ENCODE measurements around the gene SNX20.

Gene SNX20

DNA sequence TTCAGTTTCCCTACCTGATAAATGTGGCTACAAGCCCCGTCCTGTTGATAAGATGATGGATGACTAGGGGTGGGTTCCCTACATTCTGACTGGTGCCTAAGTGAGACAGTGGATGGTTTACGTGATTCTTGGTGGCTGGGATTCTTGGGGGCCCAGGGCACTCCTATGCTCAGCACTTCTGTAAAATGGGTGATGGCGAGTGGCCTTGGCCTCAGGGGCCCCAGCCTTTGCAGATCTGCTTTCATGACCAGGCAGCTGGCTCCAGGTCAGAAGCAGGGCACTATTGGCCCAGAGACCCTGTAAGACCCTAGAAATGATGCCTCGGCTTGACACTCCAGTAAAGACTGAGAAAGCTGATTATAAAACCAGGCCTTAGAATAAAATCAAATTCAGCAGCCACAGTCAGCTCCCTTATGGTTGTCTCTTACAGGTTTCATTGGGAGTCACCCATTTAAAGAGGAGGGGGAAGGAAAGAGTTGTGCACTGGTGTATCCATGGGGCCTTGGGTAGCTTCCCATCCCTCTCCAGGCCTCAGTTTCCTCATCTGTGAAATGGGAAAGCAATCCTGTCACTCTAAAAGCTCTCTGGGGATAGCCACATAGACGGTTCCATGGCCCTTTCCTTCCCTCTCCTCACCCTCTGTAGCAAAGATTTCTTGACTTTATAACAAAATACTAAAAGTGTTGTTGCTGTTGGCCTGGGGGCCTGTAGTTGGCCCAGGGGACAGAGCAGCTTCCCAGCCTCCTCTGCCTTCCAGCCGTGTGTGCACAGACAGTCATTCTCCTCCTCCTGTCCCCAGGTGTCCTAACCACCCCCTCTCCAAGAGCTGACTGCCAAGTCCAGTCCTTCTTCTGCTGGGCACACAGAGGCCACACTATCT is 1.2 kb downstream of the SNX20 start:
- no peak for DNase-seq

DNA sequence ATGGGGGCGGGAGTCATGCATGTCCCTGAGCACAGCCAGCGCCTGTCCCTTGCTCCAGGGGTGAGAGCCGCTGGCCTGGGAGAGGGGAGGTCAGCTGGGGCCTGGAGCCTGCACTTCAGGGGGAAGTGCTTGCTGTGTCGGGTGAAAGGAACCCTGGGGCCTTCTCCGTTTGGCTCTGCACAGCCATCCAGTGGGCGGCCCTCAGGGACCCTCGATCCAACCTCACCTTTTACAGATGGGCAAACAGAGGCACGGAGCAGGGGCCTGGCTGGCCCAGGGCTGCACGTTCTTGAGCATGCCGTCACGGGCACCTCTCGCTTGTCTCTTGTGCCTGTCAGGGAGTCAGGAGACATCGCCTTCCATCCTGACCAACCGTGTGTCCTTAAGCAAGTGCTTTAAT is 1.8 kb downstream of the SNX20 start:
- no peak for DNase-seq

GRCh38 chr16:50678531-50678930 is 2.6 kb downstream of the SNX20 start:
- DNase-seq: no peak

DNA sequence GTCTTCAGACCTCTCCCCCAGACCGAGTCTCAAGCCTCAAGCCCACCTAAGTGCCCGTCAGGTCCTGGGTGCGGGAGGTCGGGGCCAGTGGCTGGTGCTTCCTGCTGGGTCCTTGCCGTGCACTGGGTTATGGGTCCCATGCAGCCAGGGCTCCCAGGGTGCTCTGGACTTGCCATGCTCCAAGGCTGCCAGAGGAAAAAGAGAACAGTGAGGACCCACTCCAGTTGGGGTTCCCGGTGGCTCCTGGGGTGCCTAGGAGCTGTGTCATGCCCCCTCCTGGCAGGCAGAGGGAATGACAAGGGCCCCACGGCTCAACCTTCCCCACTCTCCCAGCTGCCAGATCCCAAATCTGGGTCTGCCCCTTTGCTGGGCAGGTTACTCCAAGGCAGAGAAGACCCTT is 3.8 kb downstream of the SNX20 start:
- DNase-seq: no peak

- no peak for DNase-seq
Observed at GRCh38 chr16:50676684-50677225, 4.4 kb downstream of the SNX20 start.

DNA sequence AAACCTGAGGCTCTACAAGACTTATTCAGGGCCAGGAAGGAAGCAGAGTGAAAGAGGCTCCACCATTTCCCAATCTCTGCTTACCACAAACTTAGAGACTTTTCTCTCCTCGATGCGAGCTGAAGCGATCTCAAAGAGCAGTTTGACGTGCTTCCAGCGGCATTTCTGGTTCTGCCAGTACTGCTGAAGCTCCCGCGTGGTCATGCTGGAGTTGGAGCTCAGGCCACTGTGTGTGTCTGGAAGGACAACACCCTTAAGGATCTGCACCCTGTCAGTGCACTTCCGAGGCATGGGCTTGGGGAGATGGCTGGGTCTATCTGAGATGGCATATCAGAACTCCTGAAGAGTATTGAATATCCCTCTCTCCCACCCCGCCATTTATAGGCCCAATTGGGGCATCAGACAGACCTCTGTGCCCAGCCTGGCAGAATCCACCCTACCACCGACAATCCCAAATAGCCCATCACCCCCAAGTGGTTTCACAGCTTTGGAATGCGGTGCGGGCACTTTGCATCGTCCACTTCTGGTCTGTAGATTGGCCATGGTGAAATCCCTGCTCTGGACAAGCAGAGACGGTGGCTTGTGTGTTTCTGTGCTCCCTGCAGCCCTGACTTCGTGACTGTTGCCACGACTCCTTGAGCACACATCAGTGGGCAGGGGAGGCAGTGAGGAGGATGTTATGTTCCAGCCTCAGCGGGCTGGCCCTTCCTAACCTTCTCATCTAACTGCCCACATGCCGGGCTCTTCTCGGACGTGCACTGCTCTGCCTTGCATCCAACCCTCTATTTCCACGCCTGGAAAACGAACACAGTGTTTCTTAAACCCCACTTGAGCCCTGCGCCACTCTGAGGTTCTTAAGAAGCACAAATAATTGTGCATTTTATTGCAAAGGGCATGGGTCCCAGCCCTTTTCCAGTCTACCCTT is 5.2 kb downstream of the SNX20 start:
- no peak for DNase-seq

- no peak for DNase-seq
Observed at GRCh38 chr16:50674831-50675230, 6.3 kb downstream of the SNX20 start.

GRCh38 chr16:50673496-50674275 is 7.4 kb downstream of the SNX20 start:
- DNase-seq: no peak

DNA sequence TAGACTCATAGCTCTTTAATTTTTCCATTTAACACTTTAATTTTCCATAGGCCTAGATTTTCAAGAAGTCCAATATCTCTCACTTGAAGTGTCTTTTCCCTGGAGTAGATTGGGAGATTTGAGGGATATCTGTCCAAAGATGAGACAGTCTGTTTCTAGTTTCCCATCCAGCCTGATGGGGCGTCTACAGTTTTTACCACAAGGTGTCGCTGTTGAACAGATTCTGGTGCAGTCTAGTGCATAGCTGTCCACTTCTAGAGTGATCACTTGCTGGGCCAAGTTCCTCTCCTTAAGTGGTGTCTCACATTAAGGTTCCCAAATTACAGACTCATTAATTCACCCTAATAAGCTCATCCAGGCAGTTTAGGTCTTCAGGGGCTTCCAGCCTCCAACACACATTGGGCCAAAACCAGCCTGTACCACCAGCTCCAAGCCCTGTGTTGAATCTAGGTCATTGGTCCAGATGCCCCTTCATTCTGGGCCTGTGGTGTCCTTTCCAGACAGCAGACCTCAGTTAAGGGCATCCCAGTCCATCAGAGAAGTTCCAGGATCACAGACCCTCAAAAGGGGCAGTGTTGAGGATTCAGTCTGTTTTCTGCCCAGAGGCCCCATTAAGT is 9.4 kb downstream of the SNX20 start:
- peak; percentile 53 to 74 for DNase-seq

GRCh38 chr16:50670476-50670875 is 10.6 kb downstream of the SNX20 start:
- no peak for DNase-seq

DNA sequence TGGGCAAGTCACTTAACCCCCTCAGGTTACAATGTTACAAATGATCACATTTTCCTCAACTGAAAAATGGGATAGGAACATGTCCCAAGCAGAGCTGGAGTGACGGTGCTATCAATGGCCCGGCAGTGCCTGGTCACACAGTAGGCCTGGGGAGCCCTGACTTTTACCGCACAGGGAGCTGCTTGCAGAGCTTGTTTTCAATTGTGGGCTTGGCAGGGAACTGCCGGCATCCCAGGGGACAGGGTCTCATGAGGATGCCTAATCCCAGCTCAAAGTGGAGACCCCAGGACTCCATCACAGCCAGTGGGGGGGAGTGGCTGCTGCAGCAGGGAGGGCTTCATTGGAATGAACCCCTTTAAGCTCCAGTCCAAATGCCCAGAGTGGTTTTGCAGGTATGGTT is 11.4 kb downstream of the SNX20 start:
- DNase-seq: no peak

DNA sequence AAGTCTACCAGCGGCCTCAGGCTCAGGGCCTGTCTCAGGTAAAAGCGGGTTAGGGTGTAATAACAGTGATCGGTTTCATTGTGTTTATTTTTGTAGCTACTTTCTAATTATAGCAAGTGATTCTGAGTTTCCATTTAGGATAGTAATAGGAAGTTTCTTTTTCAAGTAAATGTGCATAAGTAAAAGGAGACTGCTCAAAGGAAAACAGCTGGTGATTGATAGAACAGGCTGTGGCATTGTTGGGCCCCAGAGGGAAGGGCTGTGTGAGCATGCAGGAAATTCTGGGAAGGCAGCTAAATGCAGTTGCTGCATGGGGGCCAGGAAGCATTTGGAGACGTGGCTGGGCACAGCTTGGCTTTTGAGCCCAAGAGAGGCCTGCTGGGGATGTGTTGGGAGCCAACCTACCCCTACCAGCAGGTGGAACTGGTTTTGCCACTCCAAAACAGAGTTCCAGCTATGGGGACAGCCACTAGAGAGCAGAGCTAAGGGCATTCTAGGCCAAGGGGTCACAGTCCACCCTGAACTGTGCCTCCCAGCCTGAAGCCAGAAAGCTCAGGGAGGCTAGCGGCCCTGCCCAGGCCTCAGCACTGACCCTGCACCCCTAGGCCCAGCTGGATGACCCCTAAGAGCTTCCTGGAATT is 12.6 kb downstream of the SNX20 start:
- DNase-seq: no peak

- no peak for DNase-seq
Observed at GRCh38 chr16:50667497-50668367, 13.4 kb downstream of the SNX20 start.

DNA sequence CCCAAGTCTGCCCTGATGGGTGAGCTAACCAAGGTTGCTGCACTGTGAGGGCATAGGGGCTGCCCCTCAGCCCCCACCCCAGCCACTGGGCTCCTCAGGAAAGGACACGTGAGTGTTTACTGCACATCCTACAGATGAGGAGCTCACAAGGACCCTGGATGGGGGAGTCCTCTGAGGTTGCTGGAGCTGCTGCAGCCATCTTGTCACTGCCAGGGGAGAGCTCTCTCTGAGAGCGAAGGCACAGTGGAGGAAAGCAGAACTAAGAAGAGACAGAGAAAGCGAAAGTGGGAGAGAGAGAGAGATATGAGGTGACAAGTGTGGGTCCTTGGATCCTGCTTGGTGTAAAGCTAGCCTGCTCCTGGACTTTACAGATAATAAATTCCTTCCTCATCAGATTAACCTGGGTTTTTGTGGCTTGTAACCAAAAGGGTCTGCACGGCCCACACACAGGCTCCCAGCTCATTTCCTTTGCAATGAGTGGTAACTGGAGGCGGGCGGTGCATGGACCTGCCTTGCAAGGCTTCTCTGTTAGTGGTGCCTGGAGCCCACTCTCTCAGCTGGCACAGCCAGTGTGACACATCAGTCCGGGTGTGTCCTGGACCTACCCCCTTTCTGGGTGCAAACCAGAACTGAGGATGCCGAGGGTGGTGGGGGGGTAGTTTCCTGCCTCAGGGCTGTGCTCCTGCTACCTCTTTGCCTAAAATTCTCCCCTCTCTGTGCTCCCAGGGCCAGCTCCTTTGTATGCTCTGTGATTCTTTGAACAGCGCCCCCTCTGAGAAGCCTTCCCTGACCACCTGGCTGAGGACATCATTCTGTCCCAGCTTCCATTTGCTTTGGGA is 14.2 kb downstream of the SNX20 start:
- peak; percentile 20 to 60 for DNase-seq

GRCh38 chr16:50665128-50665878 is 15.8 kb downstream of the SNX20 start:
- peak; percentile 79 to 84 for DNase-seq

DNA sequence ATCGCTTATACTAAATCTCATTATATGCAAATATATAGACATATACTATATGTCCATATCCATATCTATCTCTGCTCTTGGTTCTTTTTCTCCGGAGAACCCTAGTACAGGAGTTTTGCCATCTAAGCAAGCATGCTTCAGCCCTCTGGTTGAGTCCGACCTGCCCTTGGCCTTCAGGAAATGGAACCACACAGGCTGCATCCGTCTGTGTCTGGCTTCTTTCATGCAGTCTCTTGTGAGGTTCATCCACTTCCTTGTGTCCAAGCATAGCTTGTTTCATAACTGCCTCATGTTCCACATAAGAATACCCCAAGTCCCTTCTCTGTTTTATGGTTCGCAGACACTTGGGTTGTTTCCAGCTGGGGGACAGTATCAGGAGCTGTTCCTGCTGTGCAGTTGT is 16.8 kb downstream of the SNX20 start:
- DNase-seq: no peak

GRCh38 chr16:50662306-50662940 is 18.7 kb downstream of the SNX20 start:
- no peak for DNase-seq

GRCh38 chr16:50659806-50660205 is 21.3 kb downstream of the SNX20 start:
- no peak for DNase-seq

All from CD4-positive, alpha-beta T cell treated with Interleukin-4 for 1 hour (primary cell).